Cardiac muscle cell (in vitro differentiated cells and primary cell): ENCODE data around the gene GK. TPM values are rescaled to one million over a fixed set of nuclear protein-coding genes. Genes with fewer than 3 reads are reported as not detected.

Experiments used
- DNase-seq, 2 donors: peaks; one replicate each; pipeline versions ENCODE4 v3.0.0 to v3.0.0-alpha.2; 2010 to 2017; ENCODE audit warnings: low read depth in 1 of 2, low spot score in 1 of 2
- H3K27ac ChIP-seq: fragments of 200-600 bp; sonication (generic); 2 replicates; pipeline ENCODE4 v1.5.1; 2016
- H3K27me3 ChIP-seq: fragments of 200-600 bp; sonication (generic); 2 replicates; pipeline ENCODE4 v1.6.0; 2016; ENCODE audit warnings: control low read depth
- H3K36me3 ChIP-seq: fragments of 200-600 bp; sonication (generic); 2 replicates; pipeline ENCODE4 v1.5.1; 2016; ENCODE audit warnings: control low read depth
- H3K4me1 ChIP-seq: fragments of 200-600 bp; sonication (generic); 2 replicates; pipeline ENCODE4 v1.8.1; 2017; ENCODE audit warnings: low read depth, mild to moderate bottlenecking, mixed run types
- H3K4me3 ChIP-seq: fragments of 200-600 bp; sonication (generic); 2 replicates; pipeline ENCODE4 v1.5.1; 2016; ENCODE audit warnings: mild to moderate bottlenecking
- H3K9me3 ChIP-seq: fragments of 200-600 bp; sonication (generic); 2 replicates; pipeline ENCODE4 v1.5.1; 2017; ENCODE audit warnings: low read depth, mild to moderate bottlenecking, control low read depth
- CTCF ChIP-seq: IDR thresholded peaks from 2 replicates; pipeline ENCODE4 v1.5.1; 2012; ENCODE audit warnings: low read depth, mild to moderate bottlenecking, low read length
- polyA plus RNA-seq: library from polyadenylated mRNA; unstranded; fragments of >200 nt; fragmentation: Nextera tagmentation; extraction: Ambion mirVana; gene quantifications from 2 replicates; pipeline ENCODE4 v1.2.1, GENCODE V29; 2016
- total RNA-seq: library from RNA; depleted of rRNA; stranded (reverse); fragments of >200 nt; gene quantifications from 2 replicates; pipeline ENCODE4 v1.2.3, GENCODE V29; 2016

The GK gene
- total and polyA plus RNA-seq, 2 experiments from 2014 or later, result 7.3 to 13.4 TPM

GRCh38 chrX:30693999-30694650, 40.9 kb downstream of the GK start:
- H3K36me3 ChIP-seq, result peaks cover 8% of the 10 kb centered on the region
- H3K27ac ChIP-seq, result no peak overlapping the region
- no peak for DNase-seq
- no peaks in the 10 kb centered on the region for H3K27me3 ChIP-seq
- H3K4me3 ChIP-seq, result no peak overlapping the region
- H3K9me3 ChIP-seq, result no peaks in the 10 kb centered on the region
- H3K4me1 ChIP-seq, result peaks cover 4% of the 10 kb centered on the region
- TF ChIP-seq CTCF, result no peak

- peak in 1 of 2 donors; percentile 70 for DNase-seq
- TF ChIP-seq CTCF, result no peak
- no peaks in the 10 kb centered on the region for H3K4me1 ChIP-seq
- H3K4me3 ChIP-seq, result no peak overlapping the region
- no peak overlapping the region for H3K27ac ChIP-seq
- H3K36me3 ChIP-seq, result no peaks in the 10 kb centered on the region
- no peaks in the 10 kb centered on the region for H3K9me3 ChIP-seq
- no peaks in the 10 kb centered on the region for H3K27me3 ChIP-seq
These were observed 49.5 kb downstream of the GK start for GRCh38 chrX:30702736-30703135.

- H3K27me3 ChIP-seq, result no peaks in the 10 kb centered on the region
- DNase-seq, result no peak
- no peak overlapping the region for H3K27ac ChIP-seq
- TF ChIP-seq CTCF, result no peak
- H3K36me3 ChIP-seq, result peaks cover 4% of the 10 kb centered on the region
- H3K9me3 ChIP-seq, result no peaks in the 10 kb centered on the region
- no peak overlapping the region for H3K4me3 ChIP-seq
- H3K4me1 ChIP-seq, result no peaks in the 10 kb centered on the region
These were observed 53.1 kb downstream of the GK start for GRCh38 chrX:30706216-30706775.

DNA sequence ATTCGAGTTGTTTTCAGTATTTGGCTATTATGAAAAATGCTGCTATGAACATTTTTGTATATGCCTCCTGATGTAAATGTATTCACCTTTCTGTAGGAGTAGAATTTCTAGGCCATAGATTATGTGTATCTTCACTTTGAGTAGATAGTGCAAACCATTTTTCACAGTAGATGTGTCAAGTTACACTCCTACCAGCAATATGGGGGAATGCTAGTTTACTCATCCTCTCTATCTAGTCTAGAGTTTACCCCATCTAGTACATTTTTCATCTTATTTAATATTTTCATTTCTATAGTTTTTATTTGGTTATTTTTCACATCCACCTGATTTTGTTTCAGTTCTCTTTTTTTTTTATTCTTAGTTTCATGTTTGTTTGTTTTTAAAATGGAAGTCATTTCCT, 59.0 kb downstream of the GK start:
- H3K27me3 ChIP-seq, result no peaks in the 10 kb centered on the region
- H3K36me3 ChIP-seq, result peaks cover 4% of the 10 kb centered on the region
- H3K9me3 ChIP-seq, result no peaks in the 10 kb centered on the region
- TF ChIP-seq CTCF, result no peak
- DNase-seq, result no peak
- H3K4me1 ChIP-seq, result no peaks in the 10 kb centered on the region
- no peak overlapping the region for H3K4me3 ChIP-seq
- H3K27ac ChIP-seq, result no peak overlapping the region

- Histone ChIP-seq H3K27me3 (no peaks in the 10 kb centered on the region), H3K27ac (no peak overlapping the region), H3K4me1 (no peaks in the 10 kb centered on the region), H3K4me3 (no peak overlapping the region), H3K9me3 (no peaks in the 10 kb centered on the region), H3K36me3 (peaks cover 4% of the 10 kb centered on the region)
- DNase-seq, result peak; percentile 75 to 79
- peak; percentile 72 for TF ChIP-seq CTCF
These were observed 59.9 kb downstream of the GK start for GRCh38 chrX:30713061-30713525.
